SKM-1 (cell line): ENCODE results near the gene IGF2BP1.

ENCODE experiments used
- DNase-seq: peaks from one replicate; lab custom pipeline; 2025; ENCODE audit not compliant: unreplicated experiment; lab: John Stamatoyannopoulos, UW

IGF2BP1 gene

GRCh38 chr17:48997103-48997826 lies at the start of gene IGF2BP1:
IGF2BP1 (plus strand) TSS chr17:48997385; CDS start chr17:48997746, 361 bp downstream.
- no peak for DNase-seq

- no peak for DNase-seq
Measured at GRCh38 chr17:48951572-48951971, 45.6 kb upstream of the IGF2BP1 start.

- no peak for DNase-seq
Measured at GRCh38 chr17:48952904-48953303, 44.3 kb upstream of the IGF2BP1 start.

- DNase-seq = no peak
Measured at GRCh38 chr17:48954300-48954755, 42.9 kb upstream of the IGF2BP1 start.

- no peak for DNase-seq
Measured at GRCh38 chr17:48960834-48961515, 36.2 kb upstream of the IGF2BP1 start.

- DNase-seq = peak; percentile 27
Measured at GRCh38 chr17:48961516-48962233, 35.5 kb upstream of the IGF2BP1 start.

- DNase-seq = no peak
Measured at GRCh38 chr17:48970224-48970623, 27.0 kb upstream of the IGF2BP1 start.

- DNase-seq = no peak
Measured at GRCh38 chr17:48970865-48971687, 26.1 kb upstream of the IGF2BP1 start.

GRCh38 chr17:48972749-48973097 lies 24.5 kb upstream of the IGF2BP1 start:
- no peak for DNase-seq

- DNase-seq = no peak
Measured at GRCh38 chr17:48973806-48974205, 23.4 kb upstream of the IGF2BP1 start.

GRCh38 chr17:48981927-48982539 lies 15.2 kb upstream of the IGF2BP1 start:
- no peak for DNase-seq

GRCh38 chr17:48985436-48986245 lies 11.5 kb upstream of the IGF2BP1 start:
- DNase-seq = no peak

GRCh38 chr17:48989100-48989499 lies 8.1 kb upstream of the IGF2BP1 start:
- DNase-seq = no peak

- DNase-seq = no peak
Measured at GRCh38 chr17:48990882-48991357, 6.3 kb upstream of the IGF2BP1 start.

- DNase-seq = no peak
Measured at GRCh38 chr17:48992444-48992843, 4.7 kb upstream of the IGF2BP1 start.

- no peak for DNase-seq
Measured at GRCh38 chr17:48993305-48993704, 3.9 kb upstream of the IGF2BP1 start.

GRCh38 chr17:48993951-48994350 lies 3.2 kb upstream of the IGF2BP1 start:
- no peak for DNase-seq

- DNase-seq = no peak
Measured at GRCh38 chr17:48994549-48995303, 2.5 kb upstream of the IGF2BP1 start.
